Trophoblast cell (in vitro differentiated cells and primary cell): ENCODE measurements around the gene LIMD2.

Source experiments
- DNase-seq, 2 donors: peaks; one replicate each; pipeline ENCODE4 v3.0.0-alpha.2; 2016
- H2AFZ ChIP-seq: 2 replicates; pipeline ENCODE4 v1.6.1; 2013; ENCODE audit warnings: low read length, moderate library complexity, mild to moderate bottlenecking; ENCODE audit not compliant: insufficient read depth, poor library complexity
- H2AK5ac ChIP-seq: 2 replicates; pipeline ENCODE4 v1.6.1; 2013; ENCODE audit warnings: mild to moderate bottlenecking, low read length
- H2BK120ac ChIP-seq: 2 replicates; pipeline ENCODE4 v1.6.1; 2013; ENCODE audit warnings: low read length, mild to moderate bottlenecking, moderate library complexity; ENCODE audit not compliant: insufficient read depth, poor library complexity
- H2BK12ac ChIP-seq: 2 replicates; pipeline ENCODE4 v1.6.1; 2013; ENCODE audit warnings: mild to moderate bottlenecking, low read length, moderate library complexity
- H2BK5ac ChIP-seq: 2 replicates; pipeline ENCODE4 v1.6.1; 2013; ENCODE audit warnings: low read length, low read depth, moderate library complexity, mild to moderate bottlenecking; ENCODE audit not compliant: poor library complexity
- H3K14ac ChIP-seq: 2 replicates; pipeline ENCODE4 v1.6.1; 2013; ENCODE audit warnings: mild to moderate bottlenecking, low read length
- H3K18ac ChIP-seq: 2 replicates; pipeline ENCODE4 v1.6.1; 2013; ENCODE audit warnings: mild to moderate bottlenecking, low read length
- H3K23ac ChIP-seq: 2 replicates; pipeline ENCODE4 v1.6.1; 2013; ENCODE audit warnings: low read length
- H3K27ac ChIP-seq: 2 replicates; pipeline ENCODE4 v1.5.1; 2013; ENCODE audit warnings: low read depth, mild to moderate bottlenecking, inconsistent platforms, low read length, moderate library complexity
- H3K27me3 ChIP-seq: 2 replicates; pipeline ENCODE4 v1.6.1; 2013; ENCODE audit warnings: inconsistent platforms, mild to moderate bottlenecking, low read length, moderate library complexity; ENCODE audit not compliant: insufficient read depth
- H3K36me3 ChIP-seq, 2 experiments: 1 replicate in 1 of 2; 2 replicates in 1 of 2; pipeline ENCODE4 v1.6.1; 2013; ENCODE audit warnings: low read length in 2 of 2, mild to moderate bottlenecking in 2 of 2, moderate library complexity in 1 of 2; ENCODE audit not compliant: insufficient read depth in 2 of 2, control insufficient read depth in 1 of 2
- H3K4ac ChIP-seq: 2 replicates; pipeline ENCODE4 v1.6.1; 2013; ENCODE audit warnings: low read depth, mild to moderate bottlenecking, low read length, moderate library complexity
- H3K4me1 ChIP-seq, 2 experiments: 1 replicate in 1 of 2; 2 replicates in 1 of 2; pipeline ENCODE4 v1.6.1; 2013; ENCODE audit warnings: low read length in 2 of 2, mild to moderate bottlenecking in 2 of 2, moderate library complexity in 1 of 2; ENCODE audit not compliant: insufficient read depth in 2 of 2, control insufficient read depth in 1 of 2
- H3K4me2 ChIP-seq: 2 replicates; pipeline ENCODE4 v1.6.1; 2013; ENCODE audit warnings: inconsistent platforms, mild to moderate bottlenecking, low read length, moderate library complexity
- H3K4me3 ChIP-seq: 2 replicates; pipeline ENCODE4 v1.5.1; 2013; ENCODE audit warnings: mild to moderate bottlenecking, low read depth, low read length, inconsistent platforms
- H3K79me1 ChIP-seq: one replicate; pipeline ENCODE4 v1.6.1; 2013; ENCODE audit warnings: low read length
- H3K79me2 ChIP-seq: 2 replicates; pipeline ENCODE4 v1.6.1; 2013; ENCODE audit warnings: low read length, mild to moderate bottlenecking; ENCODE audit not compliant: control insufficient read depth, insufficient read depth, poor library complexity
- H3K9ac ChIP-seq: 2 replicates; pipeline ENCODE4 v1.6.1; 2013; ENCODE audit warnings: mild to moderate bottlenecking, low read length
- H3K9me3 ChIP-seq: 2 replicates; pipeline ENCODE4 v1.6.1; 2013; ENCODE audit warnings: low read depth, mild to moderate bottlenecking, control low read depth, inconsistent platforms, low read length; ENCODE audit not compliant: insufficient read depth
- H4K12ac ChIP-seq: 2 replicates; pipeline ENCODE4 v1.6.1; 2013; ENCODE audit warnings: low read depth, mild to moderate bottlenecking, low read length, moderate library complexity
- H4K8ac ChIP-seq: 2 replicates; pipeline ENCODE4 v1.6.1; 2013; ENCODE audit warnings: low read depth, mild to moderate bottlenecking, low read length, moderate library complexity
- H4K91ac ChIP-seq: one replicate; pipeline ENCODE4 v1.6.1; 2013; ENCODE audit warnings: low read depth, mild to moderate bottlenecking, low read length, moderate library complexity
- WGBS: extraction: QIAGEN DNeasy Blood & Tissue Kit; methylation state at CpG from one replicate; pipeline ENCODE4 v1.1.7; 2013; ENCODE audit warnings: missing lambda C conversion rate; ENCODE audit not compliant: insufficient read length, insufficient coverage; ENCODE audit errors: extremely low coverage; 5-methylcytosine and 5-hydroxymethylcytosine counted together

The LIMD2 gene

DNA sequence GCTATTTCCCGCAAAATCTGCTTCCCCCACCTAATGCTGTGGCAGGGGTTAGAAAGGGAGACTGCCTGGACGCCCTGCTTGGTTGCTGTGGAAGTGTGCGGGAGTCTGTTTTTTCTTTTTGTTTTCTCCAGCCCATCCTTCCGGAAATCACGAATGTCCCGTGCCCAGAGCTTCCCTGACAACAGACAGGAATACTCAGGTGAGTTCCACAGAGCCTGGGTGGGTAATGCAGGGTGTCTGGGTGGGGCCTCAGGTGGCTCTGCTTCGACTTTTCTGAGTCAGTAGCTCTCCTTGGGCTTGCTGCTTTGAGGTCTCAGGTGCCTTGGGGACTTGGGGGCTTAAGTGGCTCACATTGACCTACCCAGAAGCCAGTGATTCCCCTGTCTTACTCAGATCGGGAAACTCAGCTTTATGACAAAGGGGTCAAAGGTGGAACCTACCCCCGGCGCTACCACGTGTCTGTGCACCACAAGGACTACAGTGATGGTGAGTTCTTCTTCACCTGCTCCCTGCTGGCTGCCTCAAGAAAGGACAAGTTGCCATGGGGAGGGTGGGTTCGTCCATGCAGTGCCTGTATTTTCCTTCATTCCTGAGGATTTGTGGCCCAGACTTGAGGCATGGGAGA is 11.4 kb downstream of the LIMD2 start:
- no peaks in the 10 kb centered on the region for H3K79me1 ChIP-seq
- no peak overlapping the region for H4K8ac ChIP-seq
- WGBS = no CpG with 5 or more reads among the region's 12 CpGs
- H3K4me1 ChIP-seq = no peaks in the 10 kb centered on the region
- peaks cover 29 to 34% of the 10 kb centered on the region in 2 experiments for H3K36me3 ChIP-seq
- no peak overlapping the region for H3K14ac ChIP-seq
- no peak overlapping the region for H3K9ac ChIP-seq
- no peak overlapping the region for H2BK5ac ChIP-seq
- DNase-seq = no peak
- H2BK120ac ChIP-seq = no peak overlapping the region
- H3K27ac ChIP-seq = no peak overlapping the region
- no peak overlapping the region for H3K4ac ChIP-seq
- no peak overlapping the region for H2BK12ac ChIP-seq
- no peak overlapping the region for H4K91ac ChIP-seq
- H2AK5ac ChIP-seq = no peak overlapping the region
- H3K9me3 ChIP-seq = no peaks in the 10 kb centered on the region
- no peak overlapping the region for H3K4me3 ChIP-seq
- H3K27me3 ChIP-seq = no peaks in the 10 kb centered on the region
- no peak overlapping the region for H2AFZ ChIP-seq
- no peaks in the 10 kb centered on the region for H3K79me2 ChIP-seq
- H3K18ac ChIP-seq = no peak overlapping the region
- H3K23ac ChIP-seq = no peak overlapping the region
- H3K4me2 ChIP-seq = no peak overlapping the region
- H4K12ac ChIP-seq = no peak overlapping the region

DNA sequence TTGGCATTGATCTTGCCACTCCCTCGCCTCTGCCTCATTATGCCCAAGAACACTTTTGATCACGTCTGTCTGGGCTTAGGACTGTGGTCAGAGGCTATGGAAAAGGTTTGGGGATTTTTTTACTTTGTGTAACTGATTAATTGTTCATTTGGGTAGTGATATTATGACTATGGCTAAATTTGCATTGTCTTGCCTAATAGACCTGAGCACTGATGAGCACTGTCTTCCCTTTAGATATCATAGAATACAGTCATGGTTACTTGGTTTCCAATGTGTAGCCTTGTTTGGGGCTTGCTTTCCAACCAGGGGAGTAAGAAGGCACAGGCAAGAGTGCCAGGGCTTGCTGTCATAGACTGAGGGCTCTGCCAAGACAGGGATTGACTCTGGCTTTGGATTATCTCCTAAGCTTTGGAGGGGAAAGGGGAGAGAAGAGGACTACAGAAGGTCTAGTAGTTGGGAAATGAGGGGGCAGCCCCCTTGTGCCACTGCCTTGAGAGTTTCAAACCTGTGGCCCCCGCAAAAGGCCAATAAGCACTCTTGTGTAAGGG is 13.7 kb downstream of the LIMD2 start:
- WGBS = no CpG with 5 or more reads among the region's 3 CpGs
- no peak overlapping the region for H3K4me2 ChIP-seq
- no peak for DNase-seq

DNA sequence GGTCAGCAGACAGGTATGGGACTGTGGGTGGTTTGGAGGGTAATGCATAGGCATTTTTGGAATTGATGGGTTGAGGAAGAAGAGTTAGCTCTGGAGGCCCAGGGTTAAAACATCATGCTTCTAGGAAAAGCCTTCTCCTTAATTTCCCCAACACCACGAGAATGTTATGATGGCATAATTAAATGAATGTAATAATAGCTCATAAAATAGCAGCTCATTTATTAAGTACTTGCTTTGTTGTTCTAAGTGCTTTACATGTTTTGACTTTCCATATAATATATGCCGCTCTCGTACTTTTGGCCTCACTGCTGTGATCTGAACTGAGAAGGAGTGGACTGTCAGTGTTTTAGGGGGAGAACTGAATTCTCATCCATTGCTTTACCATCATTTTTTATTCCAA is 14.3 kb downstream of the LIMD2 start:
- Histone ChIP-seq H3K14ac (no peak overlapping the region), H3K9ac (no peak overlapping the region), H2BK12ac (no peak overlapping the region), H3K36me3 (peaks cover 16 to 26% of the 10 kb centered on the region in 2 experiments), H3K79me1 (peaks cover 2% of the 10 kb centered on the region), H4K12ac (no peak overlapping the region), H3K4ac (no peak overlapping the region), H3K4me3 (no peak overlapping the region), H3K18ac (no peak overlapping the region), H3K27me3 (no peaks in the 10 kb centered on the region), H4K8ac (no peak overlapping the region), H2AK5ac (no peak overlapping the region), H3K4me2 (no peak overlapping the region), H3K23ac (no peak overlapping the region), H3K79me2 (no peaks in the 10 kb centered on the region), H2BK5ac (no peak overlapping the region), H2BK120ac (no peak overlapping the region), H3K4me1 (peaks cover 6 to 7% of the 10 kb centered on the region in 2 experiments), H3K27ac (no peak overlapping the region), H3K9me3 (no peaks in the 10 kb centered on the region), H2AFZ (no peak overlapping the region), H4K91ac (no peak overlapping the region)
- no peak for DNase-seq
- WGBS = no CpG with 5 or more reads among the region's 3 CpGs

More for the DNA sequence above, 13.7 kb downstream of the LIMD2 start:
- Histone ChIP-seq H2AFZ (no peak overlapping the region), H3K9ac (no peak overlapping the region), H3K14ac (no peak overlapping the region), H2BK5ac (no peak overlapping the region), H3K18ac (no peak overlapping the region), H2BK120ac (no peak overlapping the region), H3K4me3 (no peak overlapping the region), H4K91ac (no peak overlapping the region), H2AK5ac (no peak overlapping the region), H2BK12ac (no peak overlapping the region), H3K79me1 (peaks cover 2% of the 10 kb centered on the region), H3K27me3 (no peaks in the 10 kb centered on the region), H3K4ac (no peak overlapping the region), H3K27ac (no peak overlapping the region), H4K12ac (no peak overlapping the region), H4K8ac (no peak overlapping the region), H3K9me3 (no peaks in the 10 kb centered on the region), H3K79me2 (no peaks in the 10 kb centered on the region), H3K23ac (no peak overlapping the region), H3K36me3 (peaks cover 21 to 32% of the 10 kb centered on the region in 2 experiments), H3K4me1 (peaks cover 4% of the 10 kb centered on the region in 2 experiments)

DNA sequence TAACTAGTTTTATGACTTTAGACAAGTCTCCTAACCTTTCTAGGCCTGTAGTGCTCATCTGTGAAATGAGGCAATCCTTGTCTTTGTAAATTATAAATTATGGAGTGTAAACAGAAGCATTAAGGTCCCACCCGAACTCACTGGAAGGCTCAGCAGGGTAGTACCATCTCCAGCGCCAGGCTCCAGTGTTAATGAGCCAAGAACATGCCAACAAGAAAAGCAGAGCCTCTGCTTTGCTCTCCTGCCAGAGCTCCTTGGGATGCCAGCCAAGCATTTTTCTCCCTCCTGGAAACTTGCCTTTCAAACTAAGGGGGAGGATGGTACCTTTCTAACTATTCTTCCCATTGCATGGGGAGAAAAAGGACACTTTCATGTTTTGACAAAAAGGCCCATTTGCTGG is 14.9 kb downstream of the LIMD2 start:
- peaks cover 6 to 7% of the 10 kb centered on the region in 2 experiments for H3K4me1 ChIP-seq
- H3K36me3 ChIP-seq = peaks cover 16 to 21% of the 10 kb centered on the region in 2 experiments
- H3K79me2 ChIP-seq = no peaks in the 10 kb centered on the region
- H3K9me3 ChIP-seq = no peaks in the 10 kb centered on the region
- H4K12ac ChIP-seq = no peak overlapping the region
- no peak overlapping the region for H2BK5ac ChIP-seq
- no peak overlapping the region for H4K91ac ChIP-seq
- H3K9ac ChIP-seq = no peak overlapping the region
- no peak overlapping the region for H3K4me3 ChIP-seq
- peaks cover 2% of the 10 kb centered on the region for H3K79me1 ChIP-seq
- no peak overlapping the region for H3K14ac ChIP-seq
- no peak overlapping the region for H3K27ac ChIP-seq
- H2BK120ac ChIP-seq = no peak overlapping the region
- no peak overlapping the region for H2AK5ac ChIP-seq
- no peak overlapping the region for H2BK12ac ChIP-seq
- no peak overlapping the region for H2AFZ ChIP-seq
- H3K18ac ChIP-seq = no peak overlapping the region
- no peak overlapping the region for H3K23ac ChIP-seq
- no peak for DNase-seq
- H3K4ac ChIP-seq = no peak overlapping the region
- H3K4me2 ChIP-seq = no peak overlapping the region
- no peaks in the 10 kb centered on the region for H3K27me3 ChIP-seq
- no peak overlapping the region for H4K8ac ChIP-seq
- no CpG with 5 or more reads among the region's 2 CpGs for WGBS
